GM12878 (cell line): Measurements from ENCODE around the gene AIFM3. TPM values are rescaled to one million over a fixed set of nuclear protein-coding genes. Genes with fewer than 3 reads are reported as not detected.

Experiments used
- ATAC-seq: fragments of 200-7000 bp; cut with Tn5 transposase; 3 replicates; pipeline ENCODE4 v1.9.1; 2020; ENCODE audit warnings: mild to moderate bottlenecking, moderate library complexity
- BruUV-seq: library from RNA; stranded (reverse); fragments of 400-500 nt; replicated peaks from 2 replicates; lab custom pipeline; 2021; lab: Mats Ljungman, UMichigan
- CTCF ChIA-PET: fragments of 300-600 bp; sonication (Branson Sonifier 250); formaldehyde crosslinking; extraction: SDS; loops from one replicate; lab custom pipeline; 2021; ENCODE audit warnings: inconsistent platforms; lab: Yijun Ruan, JAX
- POLR2A ChIA-PET: fragments of 350-600 bp; formaldehyde crosslinking; extraction: SDS; loops from one replicate; lab custom pipeline; 2021; ENCODE audit warnings: inconsistent platforms; lab: Charles Lee
- RAD21 ChIA-PET: fragments of 300-600 bp; sonication (Branson Sonifier 250); formaldehyde crosslinking; loops from one replicate; lab custom pipeline; 2023; ENCODE audit warnings: antibody characterized with exemption; ENCODE audit not compliant: unreplicated experiment; lab: Charles Lee
- SMC1A ChIA-PET: fragments of 300-600 bp; sonication (Branson Sonifier 250); formaldehyde crosslinking; loops from one replicate; lab custom pipeline; 2023; ENCODE audit not compliant: unreplicated experiment, uncharacterized antibody; lab: Charles Lee
- DNase-seq: peaks from one replicate; pipeline ENCODE4 v3.0.0-alpha.2; 2011; ENCODE audit warnings: low read depth, low spot score
- FAIRE-seq: peaks from 3 replicates; lab custom pipeline; 2011; peaks lifted over from hg19 to GRCh38; lab: Jason Lieb, UNC
- H2AFZ ChIP-seq: 2 replicates; pipeline ENCODE4 v1.6.0; 2011; ENCODE audit warnings: low read depth, low read length, control low read depth; ENCODE audit not compliant: control insufficient read depth
- H3K27ac ChIP-seq: 2 replicates; pipeline ENCODE4 v1.5.1; 2011; ENCODE audit warnings: control low read depth; ENCODE audit not compliant: control insufficient read depth, insufficient read depth
- H3K27me3 ChIP-seq, 2 experiments: replicated peaks in 1 of 2; 2 replicates each; pipeline versions ENCODE4 v1.6.0 to v1.6.1; 2011; ENCODE audit warnings: low read length in 1 of 2; ENCODE audit not compliant: control insufficient read depth in 2 of 2, insufficient read depth in 2 of 2
- H3K36me3 ChIP-seq, 2 experiments: 2 replicates each; pipeline ENCODE4 v1.5.1; 2011; ENCODE audit warnings: low read length in 1 of 2; ENCODE audit not compliant: control insufficient read depth in 2 of 2, insufficient read depth in 2 of 2
- H3K4me1 ChIP-seq: 2 replicates; pipeline ENCODE4 v1.6.1; 2011; ENCODE audit warnings: mild to moderate bottlenecking, low read length, moderate library complexity, mixed read lengths; ENCODE audit not compliant: control insufficient read depth, insufficient read depth
- H3K4me2 ChIP-seq: 2 replicates; pipeline ENCODE4 v1.6.0; 2011; ENCODE audit warnings: control low read depth; ENCODE audit not compliant: control insufficient read depth, insufficient read depth
- H3K4me3 ChIP-seq: fragments of 200-600 bp; sonication (generic); 2 replicates; pipeline ENCODE4 v1.5.1; 2016
- H3K79me2 ChIP-seq: 2 replicates; pipeline ENCODE4 v1.6.0; 2011; ENCODE audit warnings: low read length; ENCODE audit not compliant: control insufficient read depth, insufficient read depth
- H3K9ac ChIP-seq: 2 replicates; pipeline ENCODE4 v1.8.0; 2011; ENCODE audit warnings: low read length, control low read depth, mixed read lengths; ENCODE audit not compliant: control insufficient read depth, insufficient read depth
- H3K9me3 ChIP-seq: replicated peaks from 3 replicates; pipeline ENCODE4 v1.5.1; 2011; ENCODE audit warnings: mild to moderate bottlenecking, low read length; ENCODE audit not compliant: control insufficient read depth, insufficient read depth
- H4K20me1 ChIP-seq: 2 replicates; pipeline ENCODE4 v1.6.0; 2011; ENCODE audit not compliant: control insufficient read depth, insufficient read depth
- BHLHE40 ChIP-seq, 2 experiments: fragments of 450-650 bp in 1 of 2; IDR thresholded peaks; 2 replicates each; pipeline ENCODE4 v1.6.1; 2011 to 2017; ENCODE audit warnings: low read depth in 2 of 2, borderline replicate concordance in 1 of 2, improper control_type of control experiment in 1 of 2, low read length in 1 of 2, mild to moderate bottlenecking in 1 of 2
- CHD2 ChIP-seq: IDR thresholded peaks from 2 replicates; pipeline ENCODE4 v1.6.1; 2011; ENCODE audit warnings: low read depth, low read length, improper control_type of control experiment, borderline replicate concordance
- HDAC6 ChIP-seq: fragments of 200-600 bp; sonication (generic); IDR thresholded peaks from one replicate; pipeline ENCODE4 v1.8.0; 2017; ENCODE audit warnings: antibody characterized with exemption; ENCODE audit not compliant: unreplicated experiment
- POLR2A ChIP-seq: IDR thresholded peaks from 2 replicates; pipeline ENCODE4 v1.6.1; 2011; ENCODE audit warnings: low read depth, mild to moderate bottlenecking, low read length
- TCF12 ChIP-seq: IDR thresholded peaks from 2 replicates; pipeline ENCODE4 v1.6.1; 2011; ENCODE audit warnings: low read depth, mild to moderate bottlenecking, low read length
- WGBS: methylation state at CpG from one replicate; pipeline ENCODE4 v1.1.6; 2016; ENCODE audit warnings: low lambda C conversion rate; ENCODE audit not compliant: insufficient replicate concordance, insufficient coverage; ENCODE audit errors: missing lambda C conversion rate; 5-methylcytosine and 5-hydroxymethylcytosine counted together
- in situ Hi-C: fragments of 300-500 bp; cut with MboI; formaldehyde crosslinking; loops from 9 replicates; pipeline ENCODE4 v1.14.3; 2018; ENCODE audit warnings: mixed read lengths
- intact Hi-C: fragments of 100-400 bp; cut with micrococcal nuclease; formaldehyde crosslinking; loops from one replicate; pipeline ENCODE4 v1.14.2; 2022; ENCODE audit not compliant: unreplicated experiment
- polyA plus RNA-seq, 11 experiments: library from polyadenylated mRNA; depleted of rRNA in 4 of 11; unstranded in 6 of 11; stranded (reverse) in 5 of 11; fragments of >200 nt; fragmentation: Nextera tagmentation in 4 of 11; fragmentation: Illumina TruSeq in 1 of 11; extraction: Ambion mirVana in 4 of 11; extraction: Trizol in 1 of 11; gene quantifications; 1 replicate in 1 of 11; 2 replicates in 10 of 11; pipeline versions ENCODE4 v1.2.1 to v1.2.3, GENCODE V29; 2011 to 2016; ENCODE audit warnings: inconsistent platforms in 2 of 11, missing spikeins in 2 of 11, low read depth in 1 of 11
- total RNA-seq, 4 experiments: library from RNA; depleted of rRNA in 3 of 4; stranded (reverse); fragments of >200 nt in 3 of 4; fragmentation: Illumina TruSeq in 1 of 4; extraction: Trizol in 1 of 4; gene quantifications; 2 replicates each; pipeline versions ENCODE4 v1.2.1 to v1.2.3, GENCODE V29; 2013 to 2021
- TF ChIP-seq, protein P1 (sequence below): fragments of 450-650 bp; IDR thresholded peaks from 2 replicates; pipeline ENCODE4 v1.6.1; 2014; ENCODE audit warnings: mild to moderate bottlenecking

AIFM3 gene
- total and polyA plus RNA-seq, 10 of the 15 experiments (the other 5 are each of a cell fraction or from before 2014, with no cell fraction given), result 0.06 to 0.34 (median 0.21) TPM; not detected in 6

DNA sequence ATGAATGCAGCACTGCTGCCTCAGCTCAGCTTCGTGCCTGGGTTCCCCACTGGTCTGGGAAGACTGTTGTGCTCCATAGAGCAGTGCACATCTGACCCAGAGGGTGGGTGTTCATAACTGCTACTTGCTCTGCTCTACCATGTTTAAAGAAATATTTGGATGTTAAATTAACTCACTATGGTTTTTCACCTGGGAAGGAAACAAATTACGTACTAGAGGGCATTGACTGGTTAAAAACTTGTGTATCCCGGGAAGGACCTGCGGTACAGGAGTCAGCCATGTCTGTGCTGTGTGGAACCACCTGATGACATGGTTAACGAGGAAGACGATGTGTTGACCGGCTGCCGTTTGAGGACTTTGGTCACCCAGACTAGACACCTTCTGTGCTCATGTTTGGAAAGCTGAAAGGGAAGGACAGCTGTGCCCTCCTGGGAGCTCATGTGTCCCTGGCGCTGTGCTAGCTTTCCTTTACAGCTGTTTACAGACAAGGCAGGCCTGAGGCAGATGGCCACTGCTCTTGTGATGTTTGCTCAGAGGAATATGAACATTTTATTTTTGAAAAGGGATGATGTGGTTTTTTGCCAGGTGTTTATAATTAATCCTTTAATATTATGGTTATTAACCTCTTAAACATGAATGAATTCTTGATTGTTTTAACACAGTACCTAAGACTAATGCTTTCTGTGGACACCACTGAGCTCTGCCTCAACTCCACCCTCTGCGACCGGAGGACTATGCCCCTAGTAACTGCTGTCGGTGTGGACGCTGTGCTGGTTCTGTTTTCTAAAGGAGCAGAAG lies 14.3 kb upstream of the AIFM3 start:
- ChIA-PET SMC1A (interaction anchor here (0.9 to 1.8 kb wide), 2 partner anchors 15 to 67 kb away, joined by 3 read pairs; no protein-coding TSS in a partner anchor), RAD21 (no interaction called here), POLR2A (interaction anchor here (0.7 kb wide), 1 partner anchor 31 kb away, joined by 3 read pairs; no protein-coding TSS in a partner anchor), CTCF (interaction anchor here (1.4 kb wide), 1 partner anchor 8 kb away, joined by 6 read pairs; no protein-coding TSS in a partner anchor)
- BruUV-seq, result no TSS peak
- Histone ChIP-seq H3K36me3 (peaks cover 18 to 41% of the 10 kb centered on the region in 2 experiments), H2AFZ (no peak overlapping the region), H3K4me1 (no peaks in the 10 kb centered on the region; the same call in 1 of the 2 replicates), H3K4me3 (no peak overlapping the region), H3K27me3 (no peaks in the 10 kb centered on the region; a peak in 1 of 4 replicates), H3K9ac (no peak overlapping the region), H3K9me3 (no peaks in the 10 kb centered on the region), H3K27ac (no peak overlapping the region), H3K4me2 (no peak overlapping the region), H3K79me2 (peaks cover 12% of the 10 kb centered on the region), H4K20me1 (peaks cover 2% of the 10 kb centered on the region)
- DNase-seq, result no peak
- FAIRE-seq, result no peak
- ATAC-seq, result no peak
- in situ Hi-C loops, result no loop called here
- WGBS, result 94% methylated on average over 13 of the region's 13 CpGs
- intact Hi-C loops, result no loop called here
- TF ChIP-seq TCF12 (no peak), POLR2A (0 out of 2 replicates have a peak, but pooled peaks have one; percentile 18)
- TF ChIP-seq, protein P1, sequence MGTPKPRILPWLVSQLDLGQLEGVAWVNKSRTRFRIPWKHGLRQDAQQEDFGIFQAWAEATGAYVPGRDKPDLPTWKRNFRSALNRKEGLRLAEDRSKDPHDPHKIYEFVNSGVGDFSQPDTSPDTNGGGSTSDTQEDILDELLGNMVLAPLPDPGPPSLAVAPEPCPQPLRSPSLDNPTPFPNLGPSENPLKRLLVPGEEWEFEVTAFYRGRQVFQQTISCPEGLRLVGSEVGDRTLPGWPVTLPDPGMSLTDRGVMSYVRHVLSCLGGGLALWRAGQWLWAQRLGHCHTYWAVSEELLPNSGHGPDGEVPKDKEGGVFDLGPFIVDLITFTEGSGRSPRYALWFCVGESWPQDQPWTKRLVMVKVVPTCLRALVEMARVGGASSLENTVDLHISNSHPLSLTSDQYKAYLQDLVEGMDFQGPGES, result no peak

GRCh38 chr22:20953342-20953608 lies 13.8 kb upstream of the AIFM3 start:
- 85% methylated on average over 3 of the region's 3 CpGs for WGBS
- no peak overlapping the region for H3K27ac ChIP-seq
- ChIA-PET POLR2A (no interaction called here), CTCF (no interaction called here), RAD21 (no interaction called here), SMC1A (interaction anchor here (1.8 kb wide), 1 partner anchor 16 kb away, joined by 3 read pairs; no protein-coding TSS in a partner anchor)
- H2AFZ ChIP-seq, result no peak overlapping the region
- no peak overlapping the region for H3K4me2 ChIP-seq
- no peak for DNase-seq
- peaks cover 2% of the 10 kb centered on the region for H4K20me1 ChIP-seq
- H3K79me2 ChIP-seq, result peaks cover 7% of the 10 kb centered on the region
- no peaks in the 10 kb centered on the region for H3K9me3 ChIP-seq
- no peak for ATAC-seq
- H3K36me3 ChIP-seq, result peaks cover 15 to 41% of the 10 kb centered on the region in 2 experiments
- TF ChIP-seq HDAC6 (no peak), BHLHE40 (IDR thresholded peaks at IDR 0.05; ENCODE audit: borderline replicate concordance in 1 of 2, low read depth in 2 of 2, low read length in 1 of 2) (no peak), CHD2 (no peak)
- H3K27me3 ChIP-seq, result no peaks in the 10 kb centered on the region; a peak in 1 of 4 replicates
- peaks cover 5% of the 10 kb centered on the region; the same call in 1 of the 2 replicates for H3K4me1 ChIP-seq
- FAIRE-seq, result no peak
- in situ Hi-C loops, result no loop called here
- intact Hi-C loops, result no loop called here
- BruUV-seq, result no TSS peak
- H3K9ac ChIP-seq, result no peak overlapping the region
- H3K4me3 ChIP-seq, result no peak overlapping the region
